Fibroblast of the conjunctiva (primary cell): ENCODE measurements around the gene LGI2.

Source experiments
- DNase-seq: peaks from one replicate; pipeline ENCODE4 v3.0.0-alpha.2; 2010; ENCODE audit warnings: low read depth

The LGI2 gene

GRCh38 chr4:24965627-24966026, 65.1 kb downstream of the LGI2 start:
- no peak for DNase-seq

GRCh38 chr4:24963277-24963676, 67.5 kb downstream of the LGI2 start:
- no peak for DNase-seq

- no peak for DNase-seq
Measured at GRCh38 chr4:24957886-24958285, 72.9 kb downstream of the LGI2 start.

- no peak for DNase-seq
Measured at GRCh38 chr4:24956763-24957162, 74.0 kb downstream of the LGI2 start.

- no peak for DNase-seq
Measured at GRCh38 chr4:24956091-24956490, 74.7 kb downstream of the LGI2 start.

- DNase-seq: no peak
Measured at GRCh38 chr4:24952667-24953066, 78.1 kb downstream of the LGI2 start.

- no peak for DNase-seq
Measured at GRCh38 chr4:24949970-24950369, 80.8 kb downstream of the LGI2 start.
